SK-N-SH (cell line): Measurements from ENCODE around the gene SART1. TPM values are rescaled to one million over a fixed set of nuclear protein-coding genes. Genes with fewer than 3 reads are reported as not detected.

ENCODE experiments used
- CTCF ChIA-PET: fragments of 300-600, 350-600 bp; formaldehyde crosslinking; extraction: SDS; loops from one replicate; lab custom pipeline; 2021; lab: Yijun Ruan, JAX
- POLR2A ChIA-PET: fragments of 350-600 bp; sonication (Branson Sonifier 250); formaldehyde crosslinking; extraction: SDS; loops from one replicate; lab custom pipeline; 2020; ENCODE audit warnings: antibody characterized with exemption, inconsistent platforms; lab: Yijun Ruan, JAX
- DNase-seq: peaks from one replicate; pipeline ENCODE4 v3.0.0; 2012
- H2AFZ ChIP-seq: fragments of 200-600 bp; sonication (generic); 2 replicates; pipeline ENCODE4 v1.8.1; 2016; ENCODE audit warnings: antibody characterized with exemption, mild to moderate bottlenecking, low read depth
- H3F3A ChIP-seq: fragments of 200-600 bp; sonication (generic); replicated peaks from 2 replicates; pipeline ENCODE3; 2016; ENCODE audit warnings: antibody characterized with exemption, mild to moderate bottlenecking; ENCODE audit not compliant: insufficient read depth
- H3K27ac ChIP-seq, 2 experiments: fragments of 200-500 bp in 1 of 2; fragments of 200-600 bp in 1 of 2; sonication (Bioruptor generic) in 1 of 2; sonication (generic), shearing (Covaris generic) in 1 of 2; 2 replicates each; pipeline versions ENCODE4 v1.5.1 to v1.6.1; 2014 to 2016; ENCODE audit warnings: low read depth in 2 of 2, inconsistent platforms in 1 of 2, low read length in 1 of 2, mild to moderate bottlenecking in 1 of 2, mixed read lengths in 1 of 2
- H3K27me3 ChIP-seq: fragments of 200-600 bp; sonication (generic), shearing (Covaris generic); 2 replicates; pipeline ENCODE4 v1.6.1; 2016; ENCODE audit warnings: mixed run types; ENCODE audit not compliant: insufficient read depth
- H3K36me3 ChIP-seq, 2 experiments: fragments of 200-500 bp in 1 of 2; fragments of 200-600 bp in 1 of 2; sonication (Bioruptor generic) in 1 of 2; sonication (generic) in 1 of 2; replicated peaks in 1 of 2; 2 replicates each; pipeline versions ENCODE3 to v1.5.1; 2014 to 2016; ENCODE audit warnings: low read length in 1 of 2, mild to moderate bottlenecking in 1 of 2; ENCODE audit not compliant: insufficient read depth in 2 of 2, control insufficient read depth in 1 of 2
- H3K4me1 ChIP-seq, 2 experiments: fragments of 200-500 bp in 1 of 2; fragments of 200-600 bp in 1 of 2; sonication (Bioruptor generic) in 1 of 2; sonication (generic), shearing (Covaris generic) in 1 of 2; 2 replicates each; pipeline versions ENCODE4 v1.5.1 to v1.6.1; 2014 to 2016; ENCODE audit warnings: low read depth in 1 of 2, low read length in 1 of 2, mixed run types in 1 of 2; ENCODE audit not compliant: insufficient read depth in 2 of 2, control insufficient read depth in 1 of 2
- H3K4me2 ChIP-seq: fragments of 200-600 bp; sonication (generic), shearing (Covaris generic); 2 replicates; pipeline ENCODE4 v1.6.1; 2017; ENCODE audit warnings: mixed run types
- H3K4me3 ChIP-seq, 2 experiments: fragments of 200-500 bp in 1 of 2; fragments of 200-600 bp in 1 of 2; sonication (Bioruptor generic) in 1 of 2; sonication (generic), shearing (Covaris generic) in 1 of 2; 2 replicates each; pipeline versions ENCODE4 v1.5.1 to v1.8.1; 2014 to 2016; ENCODE audit warnings: low read depth in 2 of 2, inconsistent platforms in 1 of 2, low read length in 1 of 2, mild to moderate bottlenecking in 1 of 2, mixed read lengths in 1 of 2, moderate library complexity in 1 of 2
- H3K79me2 ChIP-seq: fragments of 200-600 bp; sonication (generic); 2 replicates; pipeline ENCODE4 v1.8.1; 2017; ENCODE audit warnings: mild to moderate bottlenecking; ENCODE audit not compliant: insufficient read depth
- H3K9ac ChIP-seq: fragments of 200-600 bp; sonication (generic); 2 replicates; pipeline ENCODE4 v1.6.1; 2017; ENCODE audit warnings: mixed run types
- H3K9me2 ChIP-seq: fragments of 200-600 bp; sonication (generic); 2 replicates; pipeline ENCODE4 v1.6.1; 2017; ENCODE audit warnings: mixed run types
- H3K9me3 ChIP-seq: fragments of 200-600 bp; sonication (generic); 2 replicates; pipeline ENCODE4 v1.6.1; 2017; ENCODE audit warnings: mixed run types, mild to moderate bottlenecking, moderate library complexity
- H4K20me1 ChIP-seq: fragments of 200-600 bp; sonication (generic); 2 replicates; pipeline ENCODE4 v1.6.1; 2017; ENCODE audit warnings: mild to moderate bottlenecking, mixed run types; ENCODE audit not compliant: insufficient read depth
- CHD2 ChIP-seq: fragments of 150-350 bp; IDR thresholded peaks from 2 replicates; pipeline ENCODE4 v1.6.1; 2018; ENCODE audit warnings: low read length; ENCODE audit not compliant: partially characterized antibody
- CTCF ChIP-seq: fragments of 200-600 bp; sonication (generic); IDR thresholded peaks from 2 replicates; pipeline ENCODE4 v1.6.1; 2017; ENCODE audit warnings: antibody characterized with exemption, mild to moderate bottlenecking, moderate library complexity
- ELF1 ChIP-seq: IDR thresholded peaks from 2 replicates; pipeline ENCODE4 v1.4.0; 2012
- EZH2phosphoT487 ChIP-seq: fragments of 200-600 bp; sonication (generic); IDR thresholded peaks from 2 replicates; pipeline ENCODE4 v1.6.1; 2017; ENCODE audit warnings: low read depth, mixed run types, mild to moderate bottlenecking, antibody characterized with exemption, moderate library complexity, borderline replicate concordance
- FOSL2 ChIP-seq: IDR thresholded peaks from 2 replicates; pipeline ENCODE4 v1.4.0; 2012; ENCODE audit warnings: low read depth, mild to moderate bottlenecking, moderate library complexity, borderline replicate concordance
- FOXJ3 ChIP-seq: sonication (generic); formaldehyde crosslinking; IDR thresholded peaks from 2 replicates; pipeline ENCODE4 v1.5.1; 2020; ENCODE audit warnings: mild to moderate bottlenecking, missing genetic modification reagents
- FOXM1 ChIP-seq: IDR thresholded peaks from 2 replicates; pipeline ENCODE4 v1.4.0; 2012; ENCODE audit warnings: low read depth, mild to moderate bottlenecking
- IRF3 ChIP-seq: fragments of 150-350 bp; IDR thresholded peaks from 2 replicates; pipeline ENCODE4 v1.6.1; 2016; ENCODE audit warnings: mild to moderate bottlenecking, low read depth, low read length
- NRF1 ChIP-seq: IDR thresholded peaks from 2 replicates; pipeline ENCODE4 v1.6.1; 2012; ENCODE audit warnings: low read depth, mild to moderate bottlenecking, low read length
- PBX3 ChIP-seq: IDR thresholded peaks from 2 replicates; pipeline ENCODE4; 2012
- RAD21 ChIP-seq: IDR thresholded peaks from 2 replicates; pipeline ENCODE4 v1.6.1; 2012; ENCODE audit warnings: mild to moderate bottlenecking, low read length
- RCOR1 ChIP-seq: fragments of 150-350 bp; IDR thresholded peaks from 2 replicates; pipeline ENCODE4 v1.6.1; 2017; ENCODE audit warnings: antibody characterized with exemption, low read length
- SIN3A ChIP-seq: IDR thresholded peaks from 2 replicates; pipeline ENCODE4 v1.6.1; 2012; ENCODE audit warnings: low read depth, mild to moderate bottlenecking, low read length, moderate library complexity, borderline replicate concordance
- TAF1 ChIP-seq: IDR thresholded peaks from 2 replicates; pipeline ENCODE4 v1.6.1; 2012; ENCODE audit warnings: low read depth, mild to moderate bottlenecking, low read length, moderate library complexity, borderline replicate concordance
- TCF12 ChIP-seq: IDR thresholded peaks from 2 replicates; pipeline ENCODE4 v1.4.0; 2012
- YY1 ChIP-seq: IDR thresholded peaks from 2 replicates; pipeline ENCODE4 v1.4.0; 2012; ENCODE audit warnings: low read depth, mild to moderate bottlenecking
- ZBTB33 ChIP-seq: IDR thresholded peaks from 2 replicates; pipeline ENCODE4 v1.4.0; 2012; ENCODE audit warnings: low read depth, borderline replicate concordance
- WGBS: methylation state at CpG from one replicate; pipeline ENCODE4 v1.1.6; 2017; ENCODE audit warnings: low lambda C conversion rate; 5-methylcytosine and 5-hydroxymethylcytosine counted together
- polyA plus RNA-seq, 3 experiments: library from polyadenylated mRNA; depleted of rRNA; stranded (reverse); fragments of >200 nt; gene quantifications; 2 replicates each; pipeline ENCODE4 v1.2.3, GENCODE V29; 2012

Gene SART1
- polyA plus RNA-seq, 1 of the 3 experiments (the other 2 are of a cell fraction) = 73.6 TPM

- peak; percentile 17 for DNase-seq
These were observed 45.3 kb downstream of the SART1 start for GRCh38 chr11:66006891-66007176.

GRCh38 chr11:66007201-66007634 is 45.7 kb downstream of the SART1 start:
- no peak overlapping the region for H3K4me3 ChIP-seq
- TF ChIP-seq RCOR1 (no peak), YY1 (no peak), ELF1 (no peak), CHD2 (no peak), FOSL2 (no peak), NRF1 (no peak), EZH2phosphoT487 (no peak), PBX3 (no peak), ZBTB33 (no peak), RAD21 (no peak), SIN3A (no peak), TAF1 (no peak), TCF12 (no peak), FOXM1 (no peak)

More at GRCh38 chr11:66006891-66007176, 45.3 kb downstream of the SART1 start:
- Histone ChIP-seq H4K20me1 (no peaks in the 10 kb centered on the region), H3K4me3 (no peak overlapping the region), H3K9me2 (no peaks in the 10 kb centered on the region), H3K27ac (no peak overlapping the region), H3F3A (peaks cover 42% of the 10 kb centered on the region), H3K4me2 (no peak overlapping the region), H2AFZ (no peak overlapping the region), H3K4me1 (peaks cover 6 to 10% of the 10 kb centered on the region in 2 experiments; a peak in 2 of 4 replicates), H3K27me3 (no peaks in the 10 kb centered on the region), H3K79me2 (peaks cover 30% of the 10 kb centered on the region), H3K36me3 (peaks cover 18% of the 10 kb centered on the region in 2 experiments), H3K9ac (no peak overlapping the region), H3K9me3 (no peaks in the 10 kb centered on the region)
- TF ChIP-seq CTCF = no peak
- TF ChIP-seq IRF3 = no peak
- TF ChIP-seq EZH2phosphoT487 = no peak
- TF ChIP-seq FOXJ3 (CRISPR knock-in tag) = no peak
- TF ChIP-seq FOXM1 = no peak
- WGBS = 62% methylated on average over 3 of the region's 4 CpGs
- POLR2A ChIA-PET = interaction anchor here (1.0 kb wide), 1 partner anchor 28 kb away, joined by 3 read pairs; no protein-coding TSS in a partner anchor
- CTCF ChIA-PET = interaction anchor here (1.9 kb wide), 1 partner anchor 16 kb away, joined by 8 read pairs; no protein-coding TSS in a partner anchor

More at GRCh38 chr11:66007201-66007634, 45.7 kb downstream of the SART1 start:
- POLR2A ChIA-PET = interaction anchor here (1.0 to 1.6 kb wide), 2 partner anchors 28 to 38 kb away, joined by 3 to 6 read pairs; no protein-coding TSS in a partner anchor
- Histone ChIP-seq H3K4me1 (peaks cover 6 to 10% of the 10 kb centered on the region in 2 experiments; a peak in 2 of 4 replicates), H4K20me1 (no peaks in the 10 kb centered on the region), H3K9ac (no peak overlapping the region), H2AFZ (no peak overlapping the region), H3K9me3 (no peaks in the 10 kb centered on the region), H3K36me3 (peaks cover 18% of the 10 kb centered on the region in 2 experiments), H3K4me2 (no peak overlapping the region), H3K27me3 (no peaks in the 10 kb centered on the region), H3K9me2 (no peaks in the 10 kb centered on the region), H3K27ac (no peak overlapping the region), H3K79me2 (peaks cover 29% of the 10 kb centered on the region), H3F3A (peaks cover 41% of the 10 kb centered on the region)
- peak; percentile 20 for DNase-seq
- WGBS = 91% methylated on average over 4 of the region's 5 CpGs
- CTCF ChIA-PET = interaction anchor here (1.9 kb wide), 1 partner anchor 15 kb away, joined by 8 read pairs; no protein-coding TSS in a partner anchor
